ENCODE results near the gene HES1.

HES1 gene

GRCh38 chr3:194101592-194102432 lies 34.1 kb upstream of the HES1 start:
- in situ Hi-C loops (cut with MboI; ENCODE audit: low sequenced_read_pairs) = no loop called here

GRCh38 chr3:194102436-194102835 lies 33.5 kb upstream of the HES1 start:
- in situ Hi-C loops (cut with MboI; ENCODE audit: low sequenced_read_pairs) = no loop called here

GRCh38 chr3:194103505-194103904 lies 32.4 kb upstream of the HES1 start:
- in situ Hi-C loops (cut with MboI; ENCODE audit: low sequenced_read_pairs) = no loop called here

GRCh38 chr3:194103983-194104751 lies 31.8 kb upstream of the HES1 start:
- in situ Hi-C loops (cut with MboI; ENCODE audit: low sequenced_read_pairs) = no loop called here

- in situ Hi-C loops (cut with MboI; ENCODE audit: low sequenced_read_pairs) = no loop called here
Observed at GRCh38 chr3:194105292-194105691, 30.7 kb upstream of the HES1 start.

- in situ Hi-C loops (cut with MboI; ENCODE audit: low sequenced_read_pairs) = no loop called here
Observed at GRCh38 chr3:194107107-194107506, 28.8 kb upstream of the HES1 start.

- in situ Hi-C loops (cut with MboI; ENCODE audit: low sequenced_read_pairs) = no loop called here
Observed at GRCh38 chr3:194109192-194109863, 26.6 kb upstream of the HES1 start.

- in situ Hi-C loops (cut with MboI; ENCODE audit: low sequenced_read_pairs) = no loop called here
Observed at GRCh38 chr3:194110483-194110882, 25.5 kb upstream of the HES1 start.

- in situ Hi-C loops (cut with MboI; ENCODE audit: low sequenced_read_pairs) = no loop called here
Observed at GRCh38 chr3:194111336-194111735, 24.6 kb upstream of the HES1 start.

GRCh38 chr3:194112120-194113106 lies 23.5 kb upstream of the HES1 start:
- in situ Hi-C loops (cut with MboI; ENCODE audit: low sequenced_read_pairs) = no loop called here

- in situ Hi-C loops (cut with MboI; ENCODE audit: low sequenced_read_pairs) = no loop called here
Observed at GRCh38 chr3:194114123-194114522, 21.8 kb upstream of the HES1 start.

- in situ Hi-C loops (cut with MboI; ENCODE audit: low sequenced_read_pairs) = no loop called here
Observed at GRCh38 chr3:194117104-194117845, 18.7 kb upstream of the HES1 start.

GRCh38 chr3:194118920-194119319 lies 17.0 kb upstream of the HES1 start:
- in situ Hi-C loops (cut with MboI; ENCODE audit: low sequenced_read_pairs) = no loop called here

- in situ Hi-C loops (cut with MboI; ENCODE audit: low sequenced_read_pairs) = no loop called here
Observed at GRCh38 chr3:194119831-194120590, 15.9 kb upstream of the HES1 start.

- in situ Hi-C loops (cut with MboI; ENCODE audit: low sequenced_read_pairs) = no loop called here
Observed at GRCh38 chr3:194120789-194121770, 14.9 kb upstream of the HES1 start.

GRCh38 chr3:194121891-194122631 lies 13.9 kb upstream of the HES1 start:
- in situ Hi-C loops (cut with MboI; ENCODE audit: low sequenced_read_pairs) = no loop called here

- in situ Hi-C loops (cut with MboI; ENCODE audit: low sequenced_read_pairs) = no loop called here
Observed at GRCh38 chr3:194123726-194124125, 12.2 kb upstream of the HES1 start.

Measured in hTERT RPE-1 (cell line).